Measurements from ENCODE around the gene PCDHGA4.

- TF ChIP-seq ZFP3 (CRISPR knock-in tag; IDR thresholded peaks at IDR 0.05): no peak
- no peak for TF ChIP-seq TOX (CRISPR knock-in tag; IDR thresholded peaks at IDR 0.05; ENCODE audit: borderline replicate concordance)
- TF ChIP-seq SNAI2 (CRISPR knock-in tag; IDR thresholded peaks at IDR 0.05): no peak
- TF ChIP-seq CSDC2 (CRISPR knock-in tag; IDR thresholded peaks at IDR 0.05): no peak
- no peak for TF ChIP-seq TSHZ2 (CRISPR knock-in tag; IDR thresholded peaks at IDR 0.05)
- no peak for TF ChIP-seq CSRNP3 (CRISPR knock-in tag; IDR thresholded peaks at IDR 0.05)
- no peak for TF ChIP-seq RARB (CRISPR knock-in tag; IDR thresholded peaks at IDR 0.05)
- TF ChIP-seq PATZ1 (CRISPR knock-in tag; IDR thresholded peaks at IDR 0.05; ENCODE audit: borderline replicate concordance): no peak
These were observed 9.3 kb downstream of the PCDHGA4 start, which contains the start of gene PCDHGA5 for GRCh38 chr5:141363952-141364660.

All from SK-N-SH treated with all-trans-retinoic acid at 6 μM for 48 hours (cell line).